HG02884 (cell line): ENCODE results near the gene BTG2.
A peak's percentile ranks its signal among the peaks of the same experiment; 100 is the strongest.
"Not testable (repeated sequence)": the region's sequence is repeated elsewhere in the genome, so short reads cannot be mapped to it uniquely, and the experiment has no call there.

ENCODE experiments used
- ATAC-seq: cut with Tn5 transposase; IDR thresholded peaks from one replicate; pipeline ENCODE4 v1.9.1; 2021; ENCODE audit warnings: mild to moderate bottlenecking, moderate library complexity; ENCODE audit not compliant: unreplicated experiment

The BTG2 gene

GRCh38 chr1:203304919-203305808 is at the start of gene BTG2:
TSS of gene BTG2 (plus strand) at chr1:203305519. CDS start at chr1:203305607, 88 bp downstream.
- peak; percentile 60 for ATAC-seq

- ATAC-seq = not testable (repeated sequence)
These were observed 48.7 kb upstream of the BTG2 start for GRCh38 chr1:203256636-203257035.

- ATAC-seq = no peak
These were observed 41.8 kb upstream of the BTG2 start for GRCh38 chr1:203263496-203263895.

GRCh38 chr1:203264052-203264501 is 41.2 kb upstream of the BTG2 start:
- ATAC-seq = no peak

GRCh38 chr1:203265541-203265940 is 39.8 kb upstream of the BTG2 start:
- ATAC-seq = no peak

GRCh38 chr1:203266140-203266539 is 39.2 kb upstream of the BTG2 start:
- ATAC-seq = not testable (repeated sequence)

- no peak for ATAC-seq
These were observed 37.9 kb upstream of the BTG2 start for GRCh38 chr1:203267347-203267846.

GRCh38 chr1:203267912-203268311 is 37.4 kb upstream of the BTG2 start:
- ATAC-seq = no peak

GRCh38 chr1:203268901-203269653 is 36.2 kb upstream of the BTG2 start:
- ATAC-seq = no peak

- no peak for ATAC-seq
These were observed 35.7 kb upstream of the BTG2 start for GRCh38 chr1:203269654-203270020.

GRCh38 chr1:203270448-203270847 is 34.9 kb upstream of the BTG2 start:
- no peak for ATAC-seq

- ATAC-seq = no peak
These were observed 34.1 kb upstream of the BTG2 start for GRCh38 chr1:203271018-203271743.

GRCh38 chr1:203271962-203272632 is 33.2 kb upstream of the BTG2 start:
- no peak for ATAC-seq

- ATAC-seq = no peak
These were observed 32.6 kb upstream of the BTG2 start for GRCh38 chr1:203272633-203273205.

GRCh38 chr1:203273206-203273868 is 32.0 kb upstream of the BTG2 start:
- peak; percentile 54 for ATAC-seq

- no peak for ATAC-seq
These were observed 31.3 kb upstream of the BTG2 start for GRCh38 chr1:203273869-203274602.

- no peak for ATAC-seq
These were observed 30.5 kb upstream of the BTG2 start for GRCh38 chr1:203274603-203275381.

GRCh38 chr1:203275656-203276272 is 29.6 kb upstream of the BTG2 start:
- ATAC-seq = no peak
